SH-SY5Y (cell line): ENCODE results near the gene SNTG2.

Experiments
- GATA2 ChIP-seq: IDR thresholded peaks from 2 replicates; pipeline ENCODE4 v1.6.1; 2011; ENCODE audit warnings: mild to moderate bottlenecking, low read depth, low read length
- GATA3 ChIP-seq: IDR thresholded peaks from 2 replicates; pipeline ENCODE4 v1.6.1; 2011; ENCODE audit warnings: low read depth, mild to moderate bottlenecking, low read length, moderate library complexity

Gene SNTG2

DNA sequence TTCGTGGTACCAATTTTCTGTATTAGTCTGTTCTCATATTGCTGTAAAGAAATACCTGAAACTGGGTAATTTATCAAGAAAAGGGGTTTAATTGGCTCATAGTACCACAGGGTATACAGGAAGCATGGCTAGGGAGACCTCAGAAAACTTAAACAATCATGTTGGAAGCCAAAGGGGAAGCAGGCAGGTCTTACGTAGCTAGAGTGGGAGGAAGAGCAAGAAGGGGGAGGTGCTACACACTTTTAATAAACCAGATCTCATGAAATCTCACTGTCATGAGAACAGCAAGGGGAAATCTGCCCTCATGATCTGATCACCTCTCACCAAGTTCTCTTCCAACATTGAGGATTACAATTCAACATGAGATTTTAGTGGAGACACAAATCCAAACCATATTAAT is 235.8 kb downstream of the SNTG2 start:
- TF ChIP-seq GATA3 (no peak), GATA2 (no peak)

DNA sequence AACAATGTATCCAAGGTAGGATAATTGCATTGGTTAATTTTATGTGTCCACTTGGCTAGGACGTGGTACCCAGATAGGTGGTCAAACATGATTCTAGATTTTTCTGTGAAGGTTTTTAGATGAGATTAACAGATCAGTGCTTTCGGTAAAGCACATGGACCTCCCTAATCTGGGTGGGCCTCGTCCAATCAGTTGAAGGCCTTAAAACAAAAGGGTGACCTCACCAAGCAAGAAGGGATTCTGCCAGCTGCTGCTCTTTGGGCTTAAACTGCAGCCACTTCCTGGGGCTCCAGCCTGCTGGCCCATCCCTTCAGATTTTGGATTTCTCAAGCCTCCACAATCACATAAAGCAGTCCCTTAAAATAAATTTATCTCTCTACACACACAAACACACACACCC is 236.5 kb downstream of the SNTG2 start:
- TF ChIP-seq GATA2 (no peak), GATA3 (no peak)

DNA sequence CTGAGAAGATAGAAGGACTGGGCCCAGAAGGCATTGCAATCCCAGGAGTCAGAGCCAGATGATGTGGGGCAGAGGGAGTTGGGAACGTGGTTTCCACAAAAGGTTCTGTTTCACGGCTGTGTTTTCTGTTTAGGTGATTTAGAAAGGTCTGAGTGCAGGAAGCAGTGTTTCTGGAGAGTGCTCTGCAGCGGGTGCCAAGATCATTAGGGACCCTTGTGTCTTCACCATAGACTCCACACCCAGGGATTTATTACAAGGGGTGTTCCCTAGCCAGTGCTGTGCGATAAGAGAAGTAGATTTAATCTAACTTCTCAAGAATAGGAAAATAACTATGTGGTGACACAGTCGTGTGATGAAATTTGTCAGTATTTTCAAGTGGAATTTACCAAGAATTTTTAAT is 241.5 kb downstream of the SNTG2 start:
- no peak for TF ChIP-seq GATA2
- TF ChIP-seq GATA3: no peak

DNA sequence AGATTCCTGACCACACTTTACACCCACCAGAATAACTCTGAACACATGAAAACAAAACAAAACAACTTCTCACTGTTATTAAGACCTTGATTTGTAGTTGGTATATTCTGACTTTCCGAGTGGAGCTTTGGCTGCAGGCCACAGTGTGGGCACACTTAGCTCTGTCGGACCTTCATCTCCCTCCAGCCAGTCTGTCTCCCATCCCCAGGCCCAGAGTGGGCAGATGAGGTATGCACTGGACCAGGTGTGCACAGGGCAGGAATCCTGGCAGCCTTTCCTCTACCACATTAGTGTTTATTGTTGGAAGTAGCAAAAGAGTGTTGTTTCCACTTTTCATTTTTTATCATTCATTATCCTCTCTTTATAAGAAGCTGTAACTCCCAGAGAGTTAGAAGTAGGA is 243.2 kb downstream of the SNTG2 start:
- no peak for TF ChIP-seq GATA3
- no peak for TF ChIP-seq GATA2

DNA sequence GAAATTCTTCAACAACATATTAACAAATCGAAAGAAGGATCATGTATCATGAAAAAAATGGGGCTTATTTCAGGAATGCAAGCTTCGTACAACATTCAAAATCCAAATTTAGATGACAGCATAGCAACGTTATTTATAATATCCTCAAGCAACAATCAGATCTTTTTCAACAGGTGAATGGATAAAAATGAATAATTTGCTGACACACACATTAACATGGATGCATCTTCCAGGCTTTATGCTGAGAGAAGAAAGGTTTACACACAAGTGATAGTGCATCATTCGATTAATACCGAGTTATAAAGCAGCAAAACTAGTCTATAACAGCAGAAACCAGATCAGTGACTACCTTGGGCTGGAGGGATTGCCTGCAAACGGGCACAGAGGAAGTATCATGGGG is 253.1 kb downstream of the SNTG2 start:
- TF ChIP-seq GATA2: no peak
- TF ChIP-seq GATA3: no peak

DNA sequence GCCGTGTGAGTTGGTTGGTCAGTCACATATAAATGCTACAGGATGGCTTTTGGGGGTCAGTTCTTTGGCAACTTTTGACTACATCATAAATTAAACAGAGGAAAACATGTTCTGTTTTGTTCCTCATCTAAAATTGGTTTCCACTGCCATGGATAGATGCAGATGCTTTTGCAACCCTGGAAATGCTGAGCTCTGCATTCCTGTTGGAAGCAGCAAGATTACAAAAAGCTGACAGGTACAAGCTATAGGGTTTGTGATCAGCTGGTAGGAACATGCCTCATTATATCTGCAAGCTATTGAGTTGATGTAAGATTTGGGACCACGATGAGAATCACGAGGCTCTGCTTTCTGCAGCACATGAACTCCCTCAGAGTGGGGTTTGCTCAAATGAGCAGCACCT is 255.2 kb downstream of the SNTG2 start:
- TF ChIP-seq GATA2 (no peak), GATA3 (no peak)

DNA sequence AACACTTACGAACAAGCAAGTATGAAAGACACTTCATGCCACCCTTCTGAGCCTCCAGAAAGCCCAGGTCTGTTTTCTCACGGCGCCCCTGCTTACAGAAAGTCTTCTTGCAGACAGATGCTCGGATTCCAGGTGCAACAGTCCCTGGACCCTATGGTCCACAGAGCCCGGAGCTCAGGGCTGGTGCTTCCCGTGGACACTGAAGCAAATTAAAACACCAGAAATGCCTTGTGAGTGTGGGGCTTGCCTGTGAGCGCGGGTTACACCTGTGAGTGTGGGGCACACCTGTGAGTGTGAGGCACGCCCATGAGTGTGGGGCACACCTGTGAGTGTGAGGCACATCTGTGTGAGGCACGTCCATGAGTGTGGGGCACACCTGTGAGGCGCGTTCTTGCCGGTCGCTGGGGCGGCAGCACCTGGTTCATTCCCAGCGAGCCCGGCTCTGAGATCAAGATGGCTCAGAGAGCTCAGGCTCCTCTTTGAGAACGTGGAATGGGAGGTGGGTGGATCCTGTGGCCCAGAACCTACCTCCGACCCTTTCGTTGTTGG is 257.4 kb downstream of the SNTG2 start:
- TF ChIP-seq GATA3 (no peak), GATA2 (no peak)

DNA sequence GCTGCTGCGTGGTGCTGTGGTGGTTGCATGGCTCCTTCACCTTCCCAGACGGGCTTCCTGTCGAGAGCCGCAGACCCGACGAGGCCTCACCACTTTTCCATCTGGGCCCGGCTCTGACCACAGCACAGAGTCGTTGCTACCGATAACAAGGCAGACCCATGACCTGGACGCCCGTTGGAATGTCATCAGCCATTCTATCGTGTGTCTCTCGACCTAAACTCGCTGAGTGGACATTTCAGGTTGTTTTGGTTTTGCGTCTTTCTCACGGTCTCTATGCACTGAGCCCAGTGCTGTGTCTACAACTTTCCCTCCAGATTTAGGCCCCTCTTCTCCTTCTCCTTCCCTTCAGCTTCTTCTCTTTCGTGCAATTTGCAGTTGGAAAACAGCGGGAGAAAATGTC is 257.9 kb downstream of the SNTG2 start:
- TF ChIP-seq GATA2: no peak
- no peak for TF ChIP-seq GATA3

DNA sequence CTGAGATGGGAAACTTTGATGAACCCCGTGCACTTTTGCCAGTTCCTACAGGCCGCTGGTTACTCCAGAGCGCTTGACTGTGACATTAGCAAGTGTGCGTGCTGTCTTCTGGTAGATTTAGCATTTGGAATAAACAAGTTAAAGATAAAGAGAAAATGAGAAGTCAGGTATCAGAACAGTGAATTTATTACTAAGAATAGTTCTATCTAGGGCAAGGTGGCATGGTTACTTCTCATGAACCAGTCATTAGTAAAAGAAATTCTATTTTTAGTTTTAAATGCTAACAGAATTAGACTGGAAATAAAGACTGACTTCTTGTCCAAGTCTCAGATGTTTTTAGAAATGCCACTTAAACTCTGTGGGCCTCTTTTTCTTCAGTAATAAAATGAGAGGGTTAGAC is 258.6 kb downstream of the SNTG2 start:
- no peak for TF ChIP-seq GATA3
- TF ChIP-seq GATA2: no peak

DNA sequence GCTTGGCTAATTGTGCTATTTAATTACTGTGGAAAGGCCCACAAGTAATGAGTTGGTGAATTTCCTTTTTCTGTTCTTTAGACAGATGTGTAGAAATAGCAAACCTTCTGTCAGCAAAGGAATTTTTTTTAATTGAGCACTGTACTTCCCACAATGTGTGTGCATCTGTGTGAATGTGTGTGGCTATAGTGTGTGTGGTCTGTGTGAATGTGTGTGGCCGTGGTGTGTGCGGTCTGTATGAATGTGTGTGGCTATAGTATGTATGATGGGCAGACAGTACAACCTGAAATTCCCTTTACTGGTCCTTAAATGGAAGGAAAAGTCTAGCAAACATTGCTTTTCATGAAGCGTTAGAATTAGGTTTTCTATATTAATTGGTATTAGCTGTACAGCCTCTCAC is 259.1 kb downstream of the SNTG2 start:
- TF ChIP-seq GATA2 (no peak), GATA3 (no peak)

DNA sequence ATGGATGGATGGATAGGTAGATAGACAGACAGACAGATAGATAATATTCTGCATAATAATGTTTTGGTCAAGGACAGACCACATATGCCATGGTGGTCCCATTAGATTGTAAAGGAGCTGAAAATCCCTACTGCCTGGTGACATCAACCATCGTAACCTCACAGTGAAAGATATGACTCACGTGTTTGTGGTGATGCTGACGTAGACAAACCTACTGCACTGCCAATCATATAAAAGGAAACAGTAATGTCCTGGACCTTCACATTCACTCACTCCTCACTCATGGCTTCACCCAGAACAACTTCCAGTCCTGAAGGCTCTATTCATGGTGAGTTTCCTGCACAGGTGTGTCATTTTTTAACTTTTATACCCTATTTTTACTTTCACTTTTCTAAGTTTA is 259.7 kb downstream of the SNTG2 start:
- no peak for TF ChIP-seq GATA2

DNA sequence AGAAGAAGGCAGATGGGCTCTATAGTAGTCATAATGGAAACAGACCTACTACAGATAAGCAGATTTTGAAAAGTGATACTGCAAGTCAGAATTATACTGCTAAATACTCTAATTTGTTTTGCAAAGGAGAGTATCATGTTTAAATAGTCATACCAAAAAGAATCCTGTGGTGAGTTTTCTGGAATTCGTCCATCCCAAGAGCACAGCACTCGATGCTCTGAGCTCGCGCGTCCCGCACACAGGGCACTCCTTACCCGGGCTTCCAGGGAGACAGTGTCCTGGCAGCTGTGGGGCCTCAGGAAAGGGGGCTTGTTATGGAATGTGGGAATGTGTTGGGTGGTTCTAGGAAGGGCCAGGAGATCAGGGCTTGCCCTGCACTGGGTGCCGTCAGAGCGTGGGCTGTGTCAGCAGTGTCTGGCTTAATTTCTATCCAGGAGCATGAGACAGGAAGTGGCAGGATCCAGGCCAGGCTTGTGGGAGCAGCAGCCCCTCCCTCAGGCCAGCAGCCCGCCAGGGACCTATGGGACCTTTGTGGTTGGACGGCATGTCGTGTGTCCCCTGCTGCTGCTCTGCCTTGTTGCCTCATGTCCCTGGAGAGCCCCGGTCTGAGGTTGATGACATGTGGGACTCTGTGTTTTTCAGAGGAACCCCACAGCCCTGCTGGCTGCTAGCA is 269.4 kb downstream of the SNTG2 start:
- no peak for TF ChIP-seq GATA3
- TF ChIP-seq GATA2: no peak

DNA sequence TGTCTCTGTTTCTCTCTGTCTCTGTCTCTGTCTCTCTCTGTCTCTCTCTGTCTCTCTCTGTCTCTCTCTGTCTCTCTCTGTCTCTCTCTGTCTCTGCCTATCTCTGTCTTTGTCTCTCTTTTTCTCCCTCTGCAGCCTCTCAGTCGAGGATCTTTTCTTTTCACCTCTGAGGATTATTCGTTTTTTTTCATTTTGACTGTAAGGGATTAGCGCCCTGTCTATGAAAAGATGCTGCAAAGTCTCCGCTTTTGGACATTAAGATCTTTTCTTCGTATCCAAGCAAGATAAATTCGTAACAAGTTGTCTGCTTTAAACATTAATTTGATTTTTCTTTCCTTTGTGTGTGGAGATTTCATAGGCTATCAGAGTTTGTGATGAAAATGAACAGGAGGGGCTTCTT is 271.4 kb downstream of the SNTG2 start:
- no peak for TF ChIP-seq GATA2

DNA sequence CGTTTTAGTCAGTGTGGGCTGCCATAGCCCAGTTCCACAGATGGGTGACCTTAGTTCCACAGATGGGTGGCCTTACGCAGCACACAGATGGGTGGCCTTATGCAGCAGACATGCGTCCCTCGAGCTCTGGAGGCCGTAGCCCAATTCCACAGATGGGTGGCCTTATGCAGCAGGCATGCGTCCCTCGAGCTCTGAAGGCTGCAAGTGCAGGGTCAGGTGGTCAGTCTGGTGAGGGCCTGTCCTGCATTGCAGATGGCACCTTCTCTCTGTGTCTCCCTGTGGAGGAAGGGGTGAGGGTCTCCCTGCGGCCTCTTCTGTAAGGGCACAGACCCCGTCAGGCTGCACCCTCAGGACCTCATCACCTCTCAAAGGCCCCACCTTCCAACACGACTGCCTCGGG is 273.1 kb downstream of the SNTG2 start:
- no peak for TF ChIP-seq GATA2
- no peak for TF ChIP-seq GATA3

DNA sequence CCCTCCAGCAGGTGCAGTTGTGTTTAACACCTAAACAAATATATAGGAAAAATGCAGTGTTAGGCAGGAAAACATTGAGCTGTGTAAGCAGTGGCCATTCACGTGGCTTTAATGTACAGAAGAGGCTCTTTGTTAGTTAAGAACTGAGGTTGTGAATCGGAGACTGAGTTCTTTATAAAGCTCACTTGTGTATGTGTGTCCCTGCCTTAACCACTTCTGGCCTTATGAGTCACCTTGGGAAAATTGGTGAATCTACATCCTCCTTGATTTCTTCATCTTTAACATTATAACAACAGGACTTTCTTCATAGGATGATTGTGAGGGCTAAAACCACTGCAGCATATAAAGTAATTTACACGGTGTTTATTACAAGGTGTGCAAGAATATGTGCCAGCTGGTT is 274.3 kb downstream of the SNTG2 start:
- TF ChIP-seq GATA3: no peak
- TF ChIP-seq GATA2: no peak

DNA sequence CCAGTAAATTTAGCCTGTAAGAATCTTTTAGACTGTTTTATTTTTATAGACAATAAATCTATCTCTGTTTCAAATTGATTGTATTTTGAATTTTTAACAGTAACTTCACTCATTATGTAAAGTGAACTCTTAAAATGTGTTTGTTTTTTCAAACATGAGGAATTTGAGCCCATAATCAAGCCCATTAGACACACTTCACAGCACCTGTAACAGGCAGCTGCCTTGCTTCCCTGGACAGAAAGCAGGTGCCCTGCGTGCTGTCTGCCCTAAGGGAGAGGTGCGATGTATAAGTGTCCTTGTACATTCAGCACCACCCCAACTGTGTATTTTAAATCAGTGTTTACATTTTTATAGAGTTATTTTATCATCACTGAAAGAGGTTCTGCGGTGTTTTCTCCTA is 276.1 kb downstream of the SNTG2 start:
- no peak for TF ChIP-seq GATA3
- TF ChIP-seq GATA2: no peak
